ENCODE results near the gene PTPRG. TPM values are rescaled to one million over a fixed set of nuclear protein-coding genes. Genes with fewer than 3 reads are reported as not detected.

The PTPRG gene
- total RNA-seq, 1 donor from 2014 or later = 39.6 TPM

DNA sequence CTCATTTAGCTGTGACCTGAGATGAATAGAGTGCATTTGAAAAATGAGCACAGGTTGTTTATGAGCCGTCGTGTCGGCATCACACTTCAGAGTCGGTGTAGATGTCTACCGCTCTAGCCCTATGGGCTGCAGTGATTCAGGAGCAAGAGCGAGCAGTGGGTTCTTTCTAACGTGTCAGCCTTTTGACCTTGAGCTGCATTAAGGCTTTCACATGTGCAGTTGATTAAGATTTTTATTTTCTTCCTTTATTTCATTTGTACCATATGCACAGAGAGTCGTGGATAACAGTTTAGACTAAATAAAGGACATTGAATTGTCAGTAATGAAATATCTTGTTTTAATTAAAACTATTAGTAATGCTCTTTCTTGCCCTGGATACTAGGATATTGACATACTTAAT, 368.2 kb downstream of the PTPRG start:
- no peak overlapping the region for H3K9ac ChIP-seq (ENCODE audit: low read length)
- peaks cover 23% of the 10 kb centered on the region for H3K4me1 Mint-ChIP-seq (ENCODE audit: low read depth, unreplicated experiment)
- no peak overlapping the region for H2AFZ ChIP-seq (ENCODE audit: low read depth, low read length)
- no peaks in the 10 kb centered on the region for H3K9me3 ChIP-seq (ENCODE audit: insufficient read depth, low read depth, low read length)
- no peak overlapping the region for H3K4me3 Mint-ChIP-seq (ENCODE audit: unreplicated experiment)
- H3K36me3 Mint-ChIP-seq (ENCODE audit: low read depth, unreplicated experiment) = no peaks in the 10 kb centered on the region
- DNase-seq (ENCODE audit: low read depth) (no peak), FAIRE-seq (no peak)
- H3K27ac ChIP-seq (ENCODE audit: low read depth, low read length) = no peak overlapping the region
- TF ChIP-seq, protein P1, sequence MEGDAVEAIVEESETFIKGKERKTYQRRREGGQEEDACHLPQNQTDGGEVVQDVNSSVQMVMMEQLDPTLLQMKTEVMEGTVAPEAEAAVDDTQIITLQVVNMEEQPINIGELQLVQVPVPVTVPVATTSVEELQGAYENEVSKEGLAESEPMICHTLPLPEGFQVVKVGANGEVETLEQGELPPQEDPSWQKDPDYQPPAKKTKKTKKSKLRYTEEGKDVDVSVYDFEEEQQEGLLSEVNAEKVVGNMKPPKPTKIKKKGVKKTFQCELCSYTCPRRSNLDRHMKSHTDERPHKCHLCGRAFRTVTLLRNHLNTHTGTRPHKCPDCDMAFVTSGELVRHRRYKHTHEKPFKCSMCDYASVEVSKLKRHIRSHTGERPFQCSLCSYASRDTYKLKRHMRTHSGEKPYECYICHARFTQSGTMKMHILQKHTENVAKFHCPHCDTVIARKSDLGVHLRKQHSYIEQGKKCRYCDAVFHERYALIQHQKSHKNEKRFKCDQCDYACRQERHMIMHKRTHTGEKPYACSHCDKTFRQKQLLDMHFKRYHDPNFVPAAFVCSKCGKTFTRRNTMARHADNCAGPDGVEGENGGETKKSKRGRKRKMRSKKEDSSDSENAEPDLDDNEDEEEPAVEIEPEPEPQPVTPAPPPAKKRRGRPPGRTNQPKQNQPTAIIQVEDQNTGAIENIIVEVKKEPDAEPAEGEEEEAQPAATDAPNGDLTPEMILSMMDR (IDR thresholded peaks at IDR 0.05; ENCODE audit: insufficient read depth, low read depth, low read length) = no peak
- no peak for TF ChIP-seq EZH2 (IDR thresholded peaks at IDR 0.05; ENCODE audit: insufficient read depth, low read length)
- H3K4me1 ChIP-seq (ENCODE audit: insufficient read depth, low read length) = peaks cover 8% of the 10 kb centered on the region
- no peaks in the 10 kb centered on the region for H3K9me3 Mint-ChIP-seq (ENCODE audit: unreplicated experiment)
- H3K27ac Mint-ChIP-seq (ENCODE audit: unreplicated experiment) = no peak overlapping the region
- no peaks in the 10 kb centered on the region for H3K27me3 ChIP-seq (ENCODE audit: insufficient read depth, low read length)
- H4K20me1 ChIP-seq (ENCODE audit: insufficient read depth, low read length) = peaks cover 32% of the 10 kb centered on the region
- no peak overlapping the region for H3K4me2 ChIP-seq (ENCODE audit: low read length)
- H3K27me3 Mint-ChIP-seq (ENCODE audit: low read depth, unreplicated experiment) = no peaks in the 10 kb centered on the region
- H3K36me3 ChIP-seq (ENCODE audit: insufficient read depth, low read length) = no peaks in the 10 kb centered on the region
- no peak overlapping the region for H3K4me3 ChIP-seq (ENCODE audit: insufficient read depth, low read depth, low read length)
- no peaks in the 10 kb centered on the region for H3K79me2 ChIP-seq (ENCODE audit: insufficient read depth, low read length)

DNA sequence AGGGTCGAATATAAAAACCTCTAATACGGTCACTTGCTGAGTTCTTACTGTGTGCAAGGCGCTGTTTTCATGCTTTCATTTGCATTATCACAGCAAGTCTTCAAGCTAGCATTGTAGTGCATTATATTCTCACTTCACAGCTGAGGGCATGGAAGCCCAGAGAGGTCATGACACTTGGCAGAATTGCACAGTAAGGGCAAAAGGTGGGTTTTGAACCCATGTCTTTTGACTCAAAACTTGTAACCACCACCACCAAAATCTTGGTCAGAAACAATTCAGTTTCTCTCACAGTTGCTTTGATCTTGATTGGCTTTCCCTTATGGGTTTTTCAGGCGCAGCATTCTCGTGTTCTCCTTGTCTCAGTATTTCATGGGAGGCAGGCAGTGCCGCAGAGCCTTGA, 371.1 kb downstream of the PTPRG start:
- H3K27ac Mint-ChIP-seq (ENCODE audit: unreplicated experiment) = no peak overlapping the region
- TF ChIP-seq, protein P1 (IDR thresholded peaks at IDR 0.05; ENCODE audit: insufficient read depth, low read depth, low read length) = no peak
- no peak for TF ChIP-seq EZH2 (IDR thresholded peaks at IDR 0.05; ENCODE audit: insufficient read depth, low read length)
- peaks cover 34% of the 10 kb centered on the region for H4K20me1 ChIP-seq (ENCODE audit: insufficient read depth, low read length)
- no peaks in the 10 kb centered on the region for H3K27me3 ChIP-seq (ENCODE audit: insufficient read depth, low read length)
- no peaks in the 10 kb centered on the region for H3K27me3 Mint-ChIP-seq (ENCODE audit: low read depth, unreplicated experiment)
- no peaks in the 10 kb centered on the region for H3K79me2 ChIP-seq (ENCODE audit: insufficient read depth, low read length)
- H3K36me3 ChIP-seq (ENCODE audit: insufficient read depth, low read length) = no peaks in the 10 kb centered on the region
- FAIRE-seq (no peak), DNase-seq (ENCODE audit: low read depth) (no peak)
- no peak overlapping the region for H3K9ac ChIP-seq (ENCODE audit: low read length)
- no peak overlapping the region for H3K4me2 ChIP-seq (ENCODE audit: low read length)
- H3K4me1 Mint-ChIP-seq (ENCODE audit: low read depth, unreplicated experiment) = peaks cover 8% of the 10 kb centered on the region
- peaks cover 1% of the 10 kb centered on the region for H3K36me3 Mint-ChIP-seq (ENCODE audit: low read depth, unreplicated experiment)
- no peak overlapping the region for H3K27ac ChIP-seq (ENCODE audit: low read depth, low read length)
- H3K4me3 ChIP-seq (ENCODE audit: insufficient read depth, low read depth, low read length) = no peak overlapping the region
- no peak overlapping the region for H3K4me3 Mint-ChIP-seq (ENCODE audit: unreplicated experiment)
- peaks cover 4% of the 10 kb centered on the region for H3K9me3 Mint-ChIP-seq (ENCODE audit: unreplicated experiment)
- H2AFZ ChIP-seq (ENCODE audit: low read depth, low read length) = no peak overlapping the region
- H3K4me1 ChIP-seq (ENCODE audit: insufficient read depth, low read length) = peaks cover 6% of the 10 kb centered on the region
- no peaks in the 10 kb centered on the region for H3K9me3 ChIP-seq (ENCODE audit: insufficient read depth, low read depth, low read length)

DNA sequence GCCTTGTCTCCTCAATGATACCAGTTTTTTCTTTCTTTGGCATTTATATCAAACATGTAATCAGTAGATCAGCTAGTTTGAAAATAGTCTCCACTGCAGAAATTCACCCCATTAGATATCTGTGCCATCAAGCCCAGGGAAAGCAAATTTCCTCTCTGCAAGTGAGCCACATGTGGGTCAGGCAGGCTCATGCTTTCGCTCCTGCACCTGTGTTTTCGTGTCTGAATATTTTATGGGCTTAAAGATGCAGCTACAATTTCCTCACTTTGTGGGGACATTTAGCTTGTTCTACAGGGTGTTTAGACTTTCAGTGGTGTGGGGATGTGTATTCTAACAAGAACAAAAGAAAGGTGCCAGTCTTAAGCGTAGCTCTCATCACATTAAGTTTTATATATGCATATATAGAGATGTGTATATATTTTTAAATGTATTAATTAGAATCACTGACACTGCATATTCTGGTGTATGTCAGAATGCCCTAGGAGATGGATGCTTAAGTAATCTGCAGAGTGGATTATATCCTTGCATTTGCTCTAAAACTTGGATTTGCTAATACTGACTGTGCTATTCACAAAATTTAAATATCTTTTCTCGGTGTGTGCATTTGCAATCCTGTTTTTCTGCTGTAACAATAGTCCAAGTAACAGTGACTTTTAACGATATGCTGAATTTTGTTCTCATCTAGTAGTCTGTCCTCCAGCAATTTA, 372.6 kb downstream of the PTPRG start:
- H3K27me3 Mint-ChIP-seq (ENCODE audit: low read depth, unreplicated experiment) = no peaks in the 10 kb centered on the region
- H3K4me1 ChIP-seq (ENCODE audit: insufficient read depth, low read length) = no peaks in the 10 kb centered on the region
- H3K4me3 Mint-ChIP-seq (ENCODE audit: unreplicated experiment) = no peak overlapping the region
- no peak overlapping the region for H3K27ac Mint-ChIP-seq (ENCODE audit: unreplicated experiment)
- H3K9ac ChIP-seq (ENCODE audit: low read length) = no peak overlapping the region
- no peak overlapping the region for H3K4me2 ChIP-seq (ENCODE audit: low read length)
- no peaks in the 10 kb centered on the region for H3K36me3 ChIP-seq (ENCODE audit: insufficient read depth, low read length)
- peaks cover 1% of the 10 kb centered on the region for H3K36me3 Mint-ChIP-seq (ENCODE audit: low read depth, unreplicated experiment)
- H4K20me1 ChIP-seq (ENCODE audit: insufficient read depth, low read length) = peaks cover 35% of the 10 kb centered on the region
- no peak overlapping the region for H2AFZ ChIP-seq (ENCODE audit: low read depth, low read length)
- no peaks in the 10 kb centered on the region for H3K79me2 ChIP-seq (ENCODE audit: insufficient read depth, low read length)
- H3K4me3 ChIP-seq (ENCODE audit: insufficient read depth, low read depth, low read length) = no peak overlapping the region
- H3K9me3 ChIP-seq (ENCODE audit: insufficient read depth, low read depth, low read length) = no peaks in the 10 kb centered on the region
- H3K9me3 Mint-ChIP-seq (ENCODE audit: unreplicated experiment) = peaks cover 4% of the 10 kb centered on the region
- TF ChIP-seq EZH2 (IDR thresholded peaks at IDR 0.05; ENCODE audit: insufficient read depth, low read length) = no peak
- TF ChIP-seq, protein P1 (IDR thresholded peaks at IDR 0.05; ENCODE audit: insufficient read depth, low read depth, low read length) = no peak
- H3K4me1 Mint-ChIP-seq (ENCODE audit: low read depth, unreplicated experiment) = no peaks in the 10 kb centered on the region
- no peak for DNase-seq (ENCODE audit: low read depth)
- H3K27ac ChIP-seq (ENCODE audit: low read depth, low read length) = no peak overlapping the region
- FAIRE-seq = no peak
- H3K27me3 ChIP-seq (ENCODE audit: insufficient read depth, low read length) = no peaks in the 10 kb centered on the region
